ENCODE results near the gene DENND4A. TPM values are rescaled to one million over a fixed set of nuclear protein-coding genes. Genes with fewer than 3 reads are reported as not detected.

The DENND4A gene
- total and polyA plus RNA-seq, 2 of the 4 experiments (the other 2 are of a cell fraction), result 4.1 to 17.7 TPM

DNA sequence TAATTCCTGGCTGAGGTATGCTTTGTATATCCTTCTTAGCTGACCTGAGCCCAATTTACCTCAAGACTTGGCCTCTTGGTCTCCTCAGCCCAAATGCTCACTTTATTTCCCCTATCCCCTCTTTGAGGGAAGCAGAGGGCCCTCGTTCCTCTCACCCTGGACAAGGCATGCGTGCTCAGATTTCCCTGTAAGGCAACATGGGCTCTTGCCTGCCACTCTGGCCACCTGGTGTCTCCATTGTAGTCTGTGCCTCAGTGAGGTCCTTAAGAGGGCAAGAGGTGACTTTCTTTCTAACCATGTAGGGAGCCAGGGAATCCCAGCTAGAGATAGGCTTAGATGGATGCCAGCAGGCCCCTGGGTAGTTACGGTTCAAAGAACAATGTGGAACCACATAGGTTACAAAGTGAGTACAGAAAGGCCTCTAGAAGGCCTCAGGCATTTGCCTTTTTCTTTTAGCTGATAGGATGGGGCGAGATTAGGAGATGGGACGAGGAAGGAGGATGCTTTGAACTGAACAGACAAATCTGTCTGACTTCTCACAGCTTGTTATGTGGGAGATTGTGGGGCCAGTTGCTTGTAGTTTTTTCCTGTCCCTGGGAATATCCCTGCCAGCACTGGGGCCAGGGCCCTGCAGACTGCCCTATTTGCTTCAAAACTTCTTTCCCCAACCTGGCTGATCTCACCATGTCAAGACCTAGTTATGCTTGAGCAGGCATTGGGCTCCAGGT lies 180.0 kb downstream of the DENND4A start:
- ATAC-seq (ENCODE audit: low read depth), result no peak
- Histone ChIP-seq H3K14ac (replicated peaks; ENCODE audit: low read depth, low read length) (peak overlapping the region; percentile 50), H3K27me3 (ENCODE audit: control insufficient read depth, insufficient read depth, low read length) (no peaks in the 10 kb centered on the region), H3K36me3 (ENCODE audit: control insufficient read depth, insufficient read depth, low read length) (peaks cover 2% of the 10 kb centered on the region), H3K79me1 (ENCODE audit: low read depth in 1 of 2, low read length in 2 of 2) (peaks cover 15 to 38% of the 10 kb centered on the region in 2 experiments), H4K8ac (ENCODE audit: low read depth in 2 of 2, low read length in 2 of 2) (peak overlapping the region; percentile 83 to 96), H4K91ac (ENCODE audit: insufficient read depth, low read depth, low read length) (peak overlapping the region; percentile 20; the same call in 1 of the 2 replicates), H3K9ac (ENCODE audit: low read depth, low read length) (peak overlapping the region; percentile 92), H2BK120ac (ENCODE audit: low read depth, low read length) (peak overlapping the region; percentile 21; the same call in 1 of the 2 replicates), H3K23ac (ENCODE audit: low read depth, low read length) (peak overlapping the region; percentile 71; the same call in 1 of the 2 replicates), H4K5ac (ENCODE audit: low read depth, low read length) (peak overlapping the region; percentile 90), H4K20me1 (ENCODE audit: insufficient read depth, low read length) (no peaks in the 10 kb centered on the region), H3K27ac (ENCODE audit: insufficient read depth, low read length) (peak overlapping the region; percentile 94; the same call in 1 of the 2 replicates), H3K4ac (ENCODE audit: low read depth, low read length) (peak overlapping the region; percentile 92), H3K4me2 (ENCODE audit: low read depth, low read length) (peak overlapping the region; percentile 90), H2BK20ac (ENCODE audit: low read depth, low read length) (no peak overlapping the region), H2BK5ac (ENCODE audit: low read depth, low read length, poor library complexity, severe bottlenecking) (peak overlapping the region; percentile 86), H3K4me1 (ENCODE audit: control insufficient read depth, insufficient read depth, low read length) (peaks cover 4% of the 10 kb centered on the region), H3K9me1 (ENCODE audit: insufficient read depth, low read length) (peaks cover 13% of the 10 kb centered on the region), H2AK9ac (replicated peaks; ENCODE audit: low read depth, low read length, poor library complexity) (peak overlapping the region; percentile 59), H2BK15ac (ENCODE audit: low read depth, low read length) (peak overlapping the region; percentile 1; the same call in 1 of the 3 replicates), H2AK5ac (ENCODE audit: low read depth, low read length) (peak overlapping the region; percentile 79), H3K56ac (ENCODE audit: extremely low read depth, insufficient read depth, low read length) (peak overlapping the region; percentile 65; the same call in 1 of the 2 replicates), H2AFZ (replicated peaks; ENCODE audit: low read length, poor library complexity) (peak overlapping the region; percentile 99), H3K9me3 (ENCODE audit: control insufficient read depth, insufficient read depth, low read length) (no peaks in the 10 kb centered on the region), H3K18ac (ENCODE audit: low read depth, low read length) (no peak overlapping the region), H3K4me3 (ENCODE audit: insufficient read depth, low read depth, low read length) (peak overlapping the region; percentile 65; the same call in 1 of the 2 replicates)
- intact Hi-C loops (cut with micrococcal nuclease), result no loop called here
- in situ Hi-C loops (cut with MboI; ENCODE audit: low sequenced_read_pairs), result loop anchor here (25.0 kb wide), 1 partner anchor 675 kb away; the partner anchor contains the start of gene DIS3L
- ChIA-PET CTCF (no interaction called here), POLR2A (ENCODE audit: unreplicated experiment) (interaction anchor here (1.1 kb wide), 1 partner anchor 257 kb away, joined by 3 read pairs; no protein-coding TSS in a partner anchor)
- WGBS, 2 experiments (ENCODE audit: extremely low coverage in 2 of 2, insufficient read length in 1 of 2), result 93% methylated on average over 2 of the region's 5 CpGs; no CpG with 5 or more reads in 1 of the 2 experiments
- DNase-seq, result no peak
- dilution Hi-C loops (cut with HindIII; ENCODE audit: low sequenced_read_pairs, unreplicated experiment), result no loop called here
- TF ChIP-seq POLR2A (IDR thresholded peaks at IDR 0.05; ENCODE audit: low read depth, low read length) (no peak), MAFK (IDR thresholded peaks at IDR 0.05; ENCODE audit: low read depth, low read length) (no peak), BHLHE40 (IDR thresholded peaks at IDR 0.05; ENCODE audit: low read depth, low read length) (no peak), MXI1 (IDR thresholded peaks at IDR 0.05; ENCODE audit: borderline replicate concordance, low read depth, low read length) (no peak), MAZ (IDR thresholded peaks at IDR 0.05; ENCODE audit: borderline replicate concordance, low read depth, low read length) (no peak), FOS (IDR thresholded peaks at IDR 0.05; ENCODE audit: low read depth, low read length) (no peak), SMC3 (IDR thresholded peaks at IDR 0.05; ENCODE audit: low read depth, low read length) (no peak), NFE2L2 (IDR thresholded peaks at IDR 0.05; ENCODE audit: low read depth, low read length) (no peak), CTCF (conservative IDR thresholded peaks at IDR 0.05; ENCODE audit: low read depth, low read length) (no peak), RAD21 (IDR thresholded peaks at IDR 0.05; ENCODE audit: low read length) (no peak), RCOR1 (IDR thresholded peaks at IDR 0.05; ENCODE audit: insufficient replicate concordance, low read length) (no peak), RFX5 (IDR thresholded peaks at IDR 0.05; ENCODE audit: low read depth, low read length) (no peak), CHD1 (IDR thresholded peaks at IDR 0.05; ENCODE audit: low read depth, low read length) (no peak)
- TF ChIP-seq, protein P1, sequence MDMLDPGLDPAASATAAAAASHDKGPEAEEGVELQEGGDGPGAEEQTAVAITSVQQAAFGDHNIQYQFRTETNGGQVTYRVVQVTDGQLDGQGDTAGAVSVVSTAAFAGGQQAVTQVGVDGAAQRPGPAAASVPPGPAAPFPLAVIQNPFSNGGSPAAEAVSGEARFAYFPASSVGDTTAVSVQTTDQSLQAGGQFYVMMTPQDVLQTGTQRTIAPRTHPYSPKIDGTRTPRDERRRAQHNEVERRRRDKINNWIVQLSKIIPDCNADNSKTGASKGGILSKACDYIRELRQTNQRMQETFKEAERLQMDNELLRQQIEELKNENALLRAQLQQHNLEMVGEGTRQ (IDR thresholded peaks at IDR 0.05; ENCODE audit: low read depth, low read length), result no peak
- BruUV-seq (replicated peaks), result no TSS peak
